Hippocampal formation (tissue), 2 donors: ENCODE results near the gene SIL1.
"Not testable (repeated sequence)": the region's sequence is repeated elsewhere in the genome, so short reads cannot be mapped to it uniquely, and the experiment has no call there.

Experiments used
- DNase-seq, 2 donors: peaks; one replicate each; lab custom pipeline; 2025; lab: John Stamatoyannopoulos, UW

The SIL1 gene

GRCh38 chr5:139068494-139069151, 129.5 kb downstream of the SIL1 start:
- DNase-seq: no peak

- no peak for DNase-seq
These were observed 130.1 kb downstream of the SIL1 start for GRCh38 chr5:139068060-139068459.

- DNase-seq: no peak
These were observed 132.9 kb downstream of the SIL1 start for GRCh38 chr5:139065306-139065705.

DNA sequence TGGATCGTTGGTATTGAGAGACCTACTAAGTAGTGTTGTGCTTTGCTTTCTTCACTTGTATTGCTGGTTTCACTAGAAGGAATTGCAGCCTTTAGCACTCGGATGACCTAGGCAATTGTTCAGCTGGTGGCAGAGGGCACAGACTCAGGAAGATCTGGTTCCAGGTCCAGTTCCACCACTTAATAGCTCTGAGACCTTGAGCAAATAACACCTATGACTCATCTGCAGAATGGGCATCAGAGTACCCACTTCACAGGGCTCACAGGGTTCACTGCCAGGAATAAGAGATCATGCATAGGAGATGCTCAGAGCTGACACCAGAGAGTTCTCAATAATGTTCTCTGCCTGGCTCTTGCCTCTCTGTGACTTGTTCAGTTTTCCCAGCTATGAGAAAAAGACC, 133.6 kb downstream of the SIL1 start:
- no peak for DNase-seq

DNA sequence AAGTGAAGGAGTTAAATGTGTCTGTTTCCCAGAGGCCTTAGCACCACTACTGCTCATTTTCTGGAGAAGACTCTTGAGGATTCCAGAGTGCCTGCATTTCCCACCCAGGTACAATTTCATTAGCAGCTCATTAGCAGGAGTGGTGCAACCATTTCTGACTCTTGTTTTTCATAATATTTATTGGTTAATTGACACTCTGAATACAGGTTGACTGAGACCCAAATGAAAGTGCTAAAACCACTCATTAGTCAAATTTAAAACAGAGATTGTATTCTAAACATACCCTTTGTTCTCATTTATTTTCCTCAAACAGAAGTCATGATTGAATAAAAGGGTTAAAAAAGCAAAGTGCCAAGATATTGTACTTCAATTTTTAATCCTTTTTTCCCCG, 134.5 kb downstream of the SIL1 start:
- DNase-seq: no peak

- no peak for DNase-seq
These were observed 135.1 kb downstream of the SIL1 start for GRCh38 chr5:139062910-139063663.

GRCh38 chr5:139061856-139062255, 136.3 kb downstream of the SIL1 start:
- DNase-seq: no peak

DNA sequence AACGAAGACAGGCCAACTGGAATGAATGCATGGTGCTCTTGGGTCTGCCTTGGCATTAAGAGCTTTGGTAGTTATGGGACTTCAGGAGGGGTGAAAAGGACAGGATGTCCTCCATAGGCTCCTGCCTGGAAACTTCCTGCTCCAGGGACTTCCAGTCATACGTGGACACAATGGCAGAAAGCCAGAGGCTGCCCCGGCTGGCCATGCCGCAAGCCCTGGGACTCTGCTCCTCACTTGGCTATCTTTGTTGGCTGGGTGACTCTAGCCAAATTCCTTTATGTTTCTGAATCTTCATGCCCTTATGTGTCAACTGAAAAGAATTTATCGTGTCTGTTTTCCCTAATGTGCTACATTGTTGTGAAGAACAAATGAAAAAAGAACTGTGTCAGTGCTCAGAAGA, 136.9 kb downstream of the SIL1 start:
- no peak for DNase-seq

GRCh38 chr5:139058121-139058520, 140.0 kb downstream of the SIL1 start:
- DNase-seq: no peak

DNA sequence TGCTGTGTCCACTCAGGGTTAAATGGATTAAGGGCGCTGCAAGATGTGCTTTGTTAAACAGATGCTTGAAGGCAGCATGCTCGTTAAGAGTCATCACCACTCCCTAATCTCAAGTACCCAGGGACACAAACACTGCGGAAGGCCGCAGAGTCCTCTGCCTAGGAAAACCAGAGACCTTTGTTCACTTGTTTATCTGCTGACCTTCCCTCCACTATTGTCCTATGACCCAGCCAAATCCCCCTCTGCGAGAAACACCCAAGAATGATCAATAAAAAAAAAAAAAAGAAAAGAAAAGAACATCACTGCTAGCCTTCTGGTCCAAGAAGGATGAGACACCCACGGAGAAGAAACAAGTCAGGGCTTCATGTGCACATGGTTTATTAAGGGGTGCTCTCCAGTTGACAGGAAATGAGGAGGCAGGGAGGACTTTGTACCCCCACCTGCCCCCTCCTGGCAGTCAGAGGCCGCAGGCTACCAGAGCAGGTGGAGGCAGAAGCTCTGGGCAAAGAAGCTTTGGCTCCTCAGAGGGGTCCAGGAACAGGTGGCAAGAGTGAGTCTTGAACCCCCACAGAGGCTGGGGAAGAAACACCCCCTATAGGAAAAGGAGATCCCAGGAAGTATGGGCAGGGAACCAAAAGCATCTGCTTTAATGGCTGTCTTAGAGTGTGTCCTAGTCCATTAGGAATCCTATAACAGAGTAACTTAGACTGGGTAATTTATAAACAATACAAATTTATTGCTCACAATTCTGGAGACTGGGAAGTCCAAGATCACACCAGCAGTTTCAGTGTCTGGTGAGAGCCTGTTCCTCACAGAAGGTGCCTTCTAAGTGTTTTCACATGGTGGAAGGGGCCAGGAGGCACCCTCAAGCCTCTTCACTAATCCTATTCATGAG, 140.9 kb downstream of the SIL1 start:
- not testable (repeated sequence) for DNase-seq

DNA sequence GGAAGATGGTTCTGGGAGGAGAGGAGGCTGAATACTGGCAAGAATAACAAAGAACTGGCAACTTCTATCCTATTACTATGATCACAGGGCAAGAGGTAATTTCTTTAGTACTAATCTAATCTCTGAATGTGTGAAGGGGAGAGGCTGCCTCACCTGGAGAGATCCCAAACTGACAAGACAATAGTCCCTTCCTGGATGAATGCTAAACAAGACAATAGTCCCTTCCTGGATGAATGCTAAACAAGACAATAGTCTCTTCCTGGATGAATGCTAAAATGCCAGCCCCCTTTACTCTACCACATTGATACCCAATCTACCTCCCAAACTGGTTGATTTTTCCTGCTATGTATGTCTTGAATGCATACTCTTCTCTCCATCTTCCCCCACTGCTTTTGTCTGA, 145.2 kb downstream of the SIL1 start:
- DNase-seq: no peak

DNA sequence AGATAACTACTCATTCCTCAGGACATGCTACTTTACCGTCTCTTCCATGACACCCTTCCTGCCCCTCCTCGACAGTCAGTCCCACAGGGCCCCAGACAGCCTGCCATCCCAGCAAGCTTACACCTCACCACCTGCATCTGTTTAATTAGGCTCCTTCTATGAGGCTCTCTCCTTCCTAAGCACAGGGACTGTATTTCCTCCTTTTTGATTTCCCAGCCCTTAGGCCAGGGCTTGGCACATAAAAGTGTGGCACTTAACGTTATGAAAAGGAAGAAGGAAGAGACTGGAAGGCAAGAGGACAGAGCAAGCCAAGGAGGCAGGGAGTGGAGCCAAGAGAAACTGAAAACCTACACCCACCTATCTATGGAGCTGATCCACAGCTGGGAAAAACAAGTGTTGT, 146.8 kb downstream of the SIL1 start:
- DNase-seq: no peak

- no peak for DNase-seq
These were observed 147.7 kb downstream of the SIL1 start for GRCh38 chr5:139050432-139050831.

GRCh38 chr5:139049780-139050179, 148.4 kb downstream of the SIL1 start:
- no peak for DNase-seq

DNA sequence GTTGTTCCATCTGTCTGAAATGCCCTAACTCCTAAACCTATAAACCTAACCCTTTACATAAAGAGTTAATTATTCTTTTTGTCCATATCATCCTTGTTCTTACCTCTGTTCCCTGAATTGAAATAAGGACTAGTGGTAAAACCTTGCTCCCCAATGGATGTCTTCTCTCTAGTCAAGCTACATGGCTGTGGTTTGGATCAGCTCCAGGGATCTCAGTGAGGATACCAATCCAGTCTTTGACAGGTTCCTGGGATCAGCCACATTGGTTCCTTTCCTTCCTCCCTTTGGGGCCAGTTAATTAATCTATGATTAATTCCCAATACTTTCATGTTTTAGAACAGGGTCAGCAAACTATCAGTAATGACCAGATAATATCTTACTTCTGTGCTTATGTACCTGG, 151.6 kb downstream of the SIL1 start:
- no peak for DNase-seq

DNA sequence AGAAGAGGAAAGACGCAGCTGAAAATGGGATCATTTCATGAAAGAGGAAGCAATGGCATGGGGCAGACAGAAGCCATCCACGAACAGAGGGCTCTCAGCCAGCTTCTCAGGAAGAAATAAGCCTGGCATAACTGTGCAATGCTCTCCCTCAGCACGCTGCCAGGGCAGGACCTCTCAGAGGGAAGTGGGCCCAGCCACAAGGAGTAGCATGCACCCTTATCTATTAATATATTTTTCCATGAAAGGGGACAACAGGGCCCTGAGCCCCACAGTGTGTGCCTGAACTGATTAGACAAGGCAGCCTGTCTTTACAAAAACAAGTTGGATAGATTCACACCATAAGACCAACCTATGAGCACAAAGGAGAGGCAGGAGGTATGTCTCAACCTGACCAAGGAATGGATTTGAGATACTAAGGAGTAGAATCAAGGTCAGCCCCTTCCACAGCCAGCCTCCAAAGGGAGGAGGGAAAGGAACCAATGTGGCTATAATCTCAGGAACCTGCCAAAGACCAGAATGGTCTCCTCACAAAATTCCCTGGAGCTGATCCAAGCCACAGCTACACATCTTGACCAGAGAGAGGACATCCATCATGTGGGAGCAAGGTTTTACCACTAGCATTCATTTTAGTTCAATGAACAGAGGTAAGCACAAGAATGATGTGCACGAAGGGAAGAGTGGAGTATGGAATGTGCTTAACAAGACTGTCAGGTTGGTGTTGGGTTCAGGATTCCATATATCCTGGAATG, 154.8 kb downstream of the SIL1 start:
- no peak for DNase-seq

GRCh38 chr5:139040081-139040480, 158.1 kb downstream of the SIL1 start:
- no peak for DNase-seq

DNA sequence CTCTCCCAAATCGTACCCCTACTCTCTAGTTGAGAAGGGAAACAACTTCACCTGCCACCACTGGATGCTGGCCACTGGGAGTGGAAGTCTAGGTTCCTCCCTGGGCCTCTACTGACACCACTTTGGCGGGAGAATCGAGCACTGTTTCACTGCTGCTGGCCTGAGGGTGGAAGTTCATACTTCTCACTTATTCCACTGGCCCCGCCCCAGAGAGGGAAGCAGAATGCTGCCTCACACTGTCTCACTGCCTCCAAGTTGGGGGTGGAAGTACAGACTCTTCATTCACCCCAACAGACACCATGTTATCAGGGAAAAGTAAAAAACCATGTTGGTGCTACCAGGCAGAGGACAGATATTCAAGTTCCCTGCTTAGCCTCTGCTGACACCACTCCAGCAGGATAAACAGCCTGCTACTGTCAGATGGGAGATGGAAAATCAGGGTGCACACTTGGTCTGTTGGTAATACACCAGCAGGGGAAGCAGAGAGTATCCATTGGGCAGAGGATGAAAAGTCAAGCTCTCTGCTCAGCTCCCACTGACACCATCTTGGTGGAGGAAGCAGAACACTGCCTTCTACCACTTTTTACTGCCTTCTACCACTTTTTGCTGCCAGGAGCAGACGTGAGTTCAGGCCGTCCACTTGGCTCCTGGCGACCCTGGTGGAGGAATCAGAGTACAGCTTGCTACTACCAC, 159.4 kb downstream of the SIL1 start:
- DNase-seq: no peak

DNA sequence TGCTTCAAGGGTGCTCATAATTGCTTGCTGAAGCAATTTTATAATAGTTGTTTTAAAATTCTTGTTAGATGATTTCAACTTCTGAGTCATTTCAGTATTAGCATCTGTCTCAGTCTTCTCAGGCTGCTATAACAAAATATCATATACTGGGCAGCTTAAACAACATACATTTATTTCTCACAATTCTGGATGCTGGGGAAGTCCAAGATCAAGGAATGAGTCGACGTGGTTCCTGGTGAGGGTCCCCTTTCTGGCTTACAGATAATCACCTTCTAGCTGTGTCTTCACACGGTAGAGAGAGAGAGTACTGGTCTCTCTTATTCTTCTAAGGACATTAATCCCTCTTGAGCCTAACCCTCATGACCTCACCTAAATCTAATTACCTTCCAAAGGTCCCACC, 160.4 kb downstream of the SIL1 start:
- DNase-seq: no peak

DNA sequence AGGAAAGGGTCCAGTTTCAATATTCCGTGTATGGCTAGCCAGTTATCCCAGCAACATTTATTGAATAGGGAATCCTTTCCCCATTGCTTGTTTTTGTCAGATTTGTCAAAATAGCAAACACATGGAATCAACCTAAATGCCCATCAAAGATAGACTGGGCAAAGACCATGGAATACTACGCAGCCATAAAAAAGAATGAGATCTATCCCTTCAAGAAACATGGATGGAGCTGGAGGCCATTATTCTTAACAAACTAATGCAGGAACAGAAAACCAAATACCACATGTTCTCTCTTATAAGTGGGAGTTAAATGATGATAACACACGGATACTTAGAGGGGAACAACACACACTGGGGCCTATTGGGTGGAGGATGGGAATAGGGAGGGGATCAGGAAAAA, 161.8 kb downstream of the SIL1 start:
- not testable (repeated sequence) for DNase-seq

DNA sequence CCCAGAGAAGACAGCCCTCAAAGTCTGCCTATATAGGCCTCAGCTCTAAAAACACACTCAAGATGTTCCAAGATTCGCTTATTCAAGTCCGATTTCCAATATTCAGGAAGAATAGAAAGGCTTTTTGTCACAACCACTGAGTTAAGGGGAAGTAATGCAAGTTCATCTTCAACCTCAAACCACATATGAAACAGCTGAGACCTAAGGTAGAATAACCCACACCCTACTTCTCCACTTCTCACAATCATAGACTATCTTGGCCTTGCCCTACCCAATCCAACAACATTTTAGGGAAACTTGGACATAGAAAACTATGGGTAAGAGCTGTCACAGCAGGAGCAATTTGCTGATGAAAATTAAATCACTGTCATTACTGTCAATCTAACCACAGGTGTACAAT, 171.0 kb downstream of the SIL1 start:
- no peak for DNase-seq
